ENCODE measurements around the gene SLC16A3.

SLC16A3 gene

GRCh38 chr17:82287013-82287867, 58.4 kb downstream of the SLC16A3 start:
- DNase-seq (ENCODE audit: low spot score), result no peak

- DNase-seq (ENCODE audit: low spot score), result no peak
Observed at GRCh38 chr17:82287868-82288801, 59.3 kb downstream of the SLC16A3 start.

Data from CD4-positive, alpha-beta T cell treated with Interleukin-15 for 4 hours (primary cell).